Effector memory CD4-positive, alpha-beta T cell (primary cell): Measurements from ENCODE around the gene PPP3CB.
"Not testable (repeated sequence)": the region's sequence is repeated elsewhere in the genome, so short reads cannot be mapped to it uniquely, and the experiment has no call there.

Experiments used
- DNase-seq, 3 donors: peaks; one replicate each; pipeline ENCODE4 v3.0.0-alpha.2; 2020
- H3K27ac ChIP-seq: 2 replicates; pipeline ENCODE4 v1.7.0; 2013; ENCODE audit warnings: mild to moderate bottlenecking, low read length, moderate library complexity; ENCODE audit not compliant: insufficient read depth, poor library complexity, severe bottlenecking
- H3K27me3 ChIP-seq: replicated peaks from 2 replicates; pipeline ENCODE4 v1.7.0; 2013; ENCODE audit warnings: mild to moderate bottlenecking, low read length; ENCODE audit not compliant: insufficient read depth, control insufficient read depth, poor library complexity, severe bottlenecking
- H3K36me3 ChIP-seq: 2 replicates; pipeline ENCODE4 v1.7.0; 2013; ENCODE audit warnings: mild to moderate bottlenecking, low read length, moderate library complexity; ENCODE audit not compliant: control insufficient read depth, insufficient read depth
- H3K4me1 ChIP-seq: 2 replicates; pipeline ENCODE4 v1.7.0; 2013; ENCODE audit warnings: low read length, mild to moderate bottlenecking; ENCODE audit not compliant: control insufficient read depth, insufficient read depth, poor library complexity, severe bottlenecking
- H3K4me3 ChIP-seq: 2 replicates; pipeline ENCODE4 v1.7.0; 2013; ENCODE audit warnings: low read length, low read depth, mild to moderate bottlenecking; ENCODE audit not compliant: insufficient read depth, poor library complexity, severe bottlenecking
- H3K9me3 ChIP-seq: 2 replicates; pipeline ENCODE4 v1.7.0; 2013; ENCODE audit warnings: mild to moderate bottlenecking, low read length, moderate library complexity; ENCODE audit not compliant: control insufficient read depth

The PPP3CB gene

DNA sequence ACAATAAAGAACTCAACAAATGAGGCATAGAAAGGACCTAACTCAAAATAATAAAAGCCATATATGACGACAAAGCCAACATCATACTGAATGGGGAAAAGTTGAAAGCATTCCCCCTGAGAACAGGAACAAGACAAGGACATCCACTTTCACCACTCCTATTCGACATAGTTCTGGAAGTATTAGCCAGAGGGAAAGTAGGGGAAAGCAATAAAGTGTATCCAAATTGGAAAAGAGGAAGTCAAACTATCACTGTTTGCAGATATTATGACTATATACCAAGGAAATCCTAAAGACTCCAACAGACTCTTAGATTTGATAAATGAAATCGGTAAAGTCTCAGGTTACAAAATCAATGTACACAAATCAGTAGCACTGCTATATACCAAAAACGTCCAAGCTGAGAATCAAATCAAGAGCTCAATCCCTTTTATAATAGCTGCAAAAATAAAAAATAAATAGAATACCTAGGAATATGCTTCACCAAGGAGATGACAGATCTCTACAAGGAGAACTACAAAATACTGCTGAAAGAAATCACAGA is 86.8 kb downstream of the PPP3CB start:
- Histone ChIP-seq H3K27ac (no peak overlapping the region), H3K36me3 (peaks cover 6% of the 10 kb centered on the region), H3K4me3 (no peak overlapping the region), H3K9me3 (no peaks in the 10 kb centered on the region), H3K27me3 (no peaks in the 10 kb centered on the region), H3K4me1 (peaks cover 12% of the 10 kb centered on the region)
- no peak for DNase-seq

DNA sequence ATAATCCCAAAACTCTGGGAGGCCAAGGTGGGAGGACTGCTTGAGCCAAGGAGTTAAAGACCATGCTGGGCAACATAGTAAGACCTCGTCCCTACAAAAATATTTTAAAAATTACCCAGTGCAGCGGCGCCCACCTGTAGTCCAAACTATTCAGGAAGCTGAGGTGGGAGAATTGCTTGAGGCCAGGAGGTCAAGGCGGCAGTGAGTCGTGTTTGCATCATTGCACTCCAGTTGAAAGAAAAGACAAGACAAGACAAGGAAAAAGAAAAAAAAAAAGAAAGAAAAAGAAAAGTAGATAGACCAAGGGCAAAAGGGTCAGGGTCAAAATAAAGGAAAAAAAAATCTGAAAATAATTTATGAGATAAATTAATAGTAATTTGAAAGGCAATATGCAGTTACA is 87.8 kb downstream of the PPP3CB start:
- peaks cover 6% of the 10 kb centered on the region for H3K36me3 ChIP-seq
- DNase-seq = no peak
- no peak overlapping the region for H3K27ac ChIP-seq
- H3K4me3 ChIP-seq = no peak overlapping the region
- no peaks in the 10 kb centered on the region for H3K27me3 ChIP-seq
- no peaks in the 10 kb centered on the region for H3K9me3 ChIP-seq
- peaks cover 11% of the 10 kb centered on the region for H3K4me1 ChIP-seq

DNA sequence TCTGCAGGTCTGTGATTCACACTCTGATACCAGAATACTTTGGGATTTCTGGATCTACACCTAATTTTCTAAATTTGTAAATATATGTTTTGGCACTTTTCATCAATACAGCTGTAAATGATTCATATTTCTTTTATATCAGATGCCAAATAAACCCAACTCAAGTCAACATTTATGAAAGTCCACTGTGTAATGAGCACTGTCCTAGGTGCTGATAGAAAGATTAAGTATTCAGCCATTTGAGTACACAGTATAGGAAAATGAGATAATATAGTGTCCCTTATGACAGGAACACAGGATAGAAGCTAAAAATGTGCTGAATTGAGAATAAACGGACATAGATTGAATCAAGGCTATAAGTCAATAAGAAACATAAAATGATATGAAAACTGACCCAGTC is 88.3 kb downstream of the PPP3CB start:
- no peak overlapping the region for H3K4me3 ChIP-seq
- no peak overlapping the region for H3K27ac ChIP-seq
- peaks cover 6% of the 10 kb centered on the region for H3K4me1 ChIP-seq
- no peaks in the 10 kb centered on the region for H3K27me3 ChIP-seq
- H3K36me3 ChIP-seq = peaks cover 6% of the 10 kb centered on the region
- H3K9me3 ChIP-seq = no peaks in the 10 kb centered on the region
- no peak for DNase-seq

DNA sequence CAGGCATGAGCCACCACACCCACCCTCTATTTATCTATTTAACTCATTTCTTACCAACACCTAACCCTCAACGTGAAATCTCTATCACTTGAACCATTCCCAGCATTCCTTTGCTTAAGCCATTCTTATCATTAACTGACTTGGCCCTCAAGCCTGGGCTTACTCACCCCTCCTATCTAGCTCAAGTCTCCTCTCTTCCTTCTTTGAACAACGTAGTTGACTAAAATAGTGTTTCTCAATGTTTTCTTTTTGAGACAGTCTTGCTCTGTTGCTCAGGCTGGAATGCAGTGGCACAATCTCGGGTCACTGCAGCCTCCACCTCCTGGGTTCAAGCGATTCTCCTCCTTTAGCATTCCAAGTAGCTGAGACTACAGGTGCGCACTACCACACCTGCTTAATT is 89.0 kb downstream of the PPP3CB start:
- H3K36me3 ChIP-seq = peaks cover 6% of the 10 kb centered on the region
- no peak overlapping the region for H3K27ac ChIP-seq
- peaks cover 2% of the 10 kb centered on the region for H3K4me1 ChIP-seq
- H3K27me3 ChIP-seq = no peaks in the 10 kb centered on the region
- H3K4me3 ChIP-seq = no peak overlapping the region
- DNase-seq = no peak
- no peaks in the 10 kb centered on the region for H3K9me3 ChIP-seq

DNA sequence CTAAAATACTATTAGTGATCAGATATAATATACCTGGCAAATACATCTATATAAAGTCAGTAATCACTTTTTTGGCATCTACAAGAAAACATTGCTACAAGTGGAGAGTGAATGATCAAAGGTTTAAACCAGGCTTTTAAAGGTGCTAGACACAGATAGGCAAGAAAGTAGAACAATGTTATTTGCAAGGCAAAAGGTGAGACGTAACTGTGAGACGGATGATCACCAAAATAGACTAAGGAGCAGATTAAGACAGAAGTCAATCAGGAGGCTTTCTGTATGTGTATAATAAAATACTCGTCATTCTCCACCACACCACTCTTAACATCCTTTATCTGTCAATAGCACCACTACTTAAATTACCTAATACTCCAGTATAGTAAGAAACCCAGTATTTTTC is 90.3 kb downstream of the PPP3CB start:
- H3K4me1 ChIP-seq = no peaks in the 10 kb centered on the region

DNA sequence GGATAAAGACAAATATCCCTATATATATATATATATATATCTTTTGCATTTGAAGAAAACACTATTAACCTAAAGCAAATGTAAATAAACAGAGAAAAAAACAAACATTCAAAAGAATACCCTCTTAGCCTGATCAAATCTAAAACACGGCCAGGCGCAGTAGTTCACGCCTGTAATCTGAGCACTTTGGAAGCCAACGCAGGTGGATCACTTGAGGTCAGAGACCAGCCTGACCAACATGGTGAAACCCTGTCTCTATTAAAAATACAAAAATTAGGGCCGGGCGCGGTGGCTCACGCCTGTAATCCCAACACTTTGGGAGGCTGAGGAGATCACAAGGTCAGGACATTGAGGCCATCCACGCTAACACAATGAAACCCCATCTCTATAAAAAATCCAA is 91.1 kb downstream of the PPP3CB start:
- H3K4me3 ChIP-seq = no peak overlapping the region
- no peak overlapping the region for H3K27ac ChIP-seq

More for the DNA sequence above, 90.3 kb downstream of the PPP3CB start:
- no peak for DNase-seq
- Histone ChIP-seq H3K27ac (no peak overlapping the region), H3K36me3 (peaks cover 6% of the 10 kb centered on the region), H3K4me3 (no peak overlapping the region), H3K27me3 (no peaks in the 10 kb centered on the region), H3K9me3 (no peaks in the 10 kb centered on the region)

DNA sequence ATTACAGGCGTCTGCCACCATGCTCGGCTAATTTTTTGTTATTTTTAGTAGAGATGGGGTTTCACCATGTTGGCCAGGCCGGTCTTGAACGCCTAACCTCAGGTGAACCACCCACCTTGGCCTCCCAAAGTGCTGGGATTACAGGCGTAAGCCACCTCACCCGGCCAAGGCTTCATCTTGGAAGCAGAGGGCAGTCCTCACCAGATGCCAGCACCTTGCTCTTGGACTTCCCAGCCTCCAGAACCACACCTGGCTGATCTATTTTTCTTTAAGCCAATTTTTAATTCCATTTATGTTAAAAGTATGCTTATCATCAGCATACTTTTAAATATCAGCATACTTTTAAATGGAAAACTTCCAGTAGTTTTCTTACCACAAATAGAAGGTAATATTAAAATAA is 94.2 kb downstream of the PPP3CB start:
- no peak for DNase-seq
- Histone ChIP-seq H3K27me3 (no peaks in the 10 kb centered on the region), H3K9me3 (no peaks in the 10 kb centered on the region), H3K4me3 (no peak overlapping the region), H3K27ac (no peak overlapping the region), H3K4me1 (no peaks in the 10 kb centered on the region), H3K36me3 (peaks cover 26% of the 10 kb centered on the region)

More for the DNA sequence above, 91.1 kb downstream of the PPP3CB start:
- no peak for DNase-seq
- Histone ChIP-seq H3K9me3 (no peaks in the 10 kb centered on the region), H3K27me3 (no peaks in the 10 kb centered on the region), H3K36me3 (peaks cover 6% of the 10 kb centered on the region), H3K4me1 (no peaks in the 10 kb centered on the region)

DNA sequence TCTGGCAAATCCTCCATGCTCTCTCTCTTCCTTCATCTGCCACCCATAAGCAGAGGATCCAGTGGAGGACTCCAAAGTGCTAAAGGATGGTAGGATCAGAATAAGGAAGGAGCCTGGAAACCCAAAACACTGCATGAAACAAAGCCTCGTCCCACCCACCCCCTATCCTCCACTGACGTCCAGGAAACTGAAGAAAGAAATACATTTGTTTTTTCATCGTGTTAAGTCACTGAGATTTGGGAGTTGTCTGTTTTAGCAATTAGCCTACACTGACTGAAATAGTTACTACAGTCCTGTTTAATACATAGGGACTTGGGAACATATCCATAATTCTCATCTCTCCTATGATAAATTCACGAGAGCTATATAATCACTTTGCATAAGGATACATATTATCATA is 96.8 kb downstream of the PPP3CB start:
- Histone ChIP-seq H3K9me3 (no peaks in the 10 kb centered on the region), H3K27me3 (no peaks in the 10 kb centered on the region), H3K4me1 (no peaks in the 10 kb centered on the region), H3K36me3 (peaks cover 46% of the 10 kb centered on the region), H3K27ac (no peak overlapping the region), H3K4me3 (no peak overlapping the region)
- no peak for DNase-seq

DNA sequence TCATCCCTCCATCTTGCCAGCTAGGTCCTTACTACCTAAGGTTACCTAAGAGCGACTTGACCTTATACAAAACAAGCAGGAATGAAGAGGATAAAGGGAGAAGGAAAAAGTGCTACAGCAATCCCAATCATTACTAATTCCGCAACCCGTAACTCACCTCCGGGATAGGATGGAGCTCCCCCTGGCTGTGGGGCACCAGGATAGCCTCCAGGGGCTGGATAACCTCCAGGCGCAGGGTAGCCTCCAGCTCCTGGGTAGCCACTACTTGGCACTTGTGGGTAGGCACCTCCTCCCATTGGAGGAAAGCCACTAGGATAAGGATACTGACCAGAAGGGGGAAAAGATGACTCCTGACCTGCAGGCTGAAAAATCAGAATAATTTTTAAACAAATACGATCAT is 97.8 kb downstream of the PPP3CB start:
- no peak overlapping the region for H3K4me3 ChIP-seq
- H3K4me1 ChIP-seq = no peaks in the 10 kb centered on the region
- H3K27ac ChIP-seq = no peak overlapping the region
- peaks cover 46% of the 10 kb centered on the region for H3K36me3 ChIP-seq
- H3K27me3 ChIP-seq = no peaks in the 10 kb centered on the region
- no peak for DNase-seq
- H3K9me3 ChIP-seq = no peaks in the 10 kb centered on the region

DNA sequence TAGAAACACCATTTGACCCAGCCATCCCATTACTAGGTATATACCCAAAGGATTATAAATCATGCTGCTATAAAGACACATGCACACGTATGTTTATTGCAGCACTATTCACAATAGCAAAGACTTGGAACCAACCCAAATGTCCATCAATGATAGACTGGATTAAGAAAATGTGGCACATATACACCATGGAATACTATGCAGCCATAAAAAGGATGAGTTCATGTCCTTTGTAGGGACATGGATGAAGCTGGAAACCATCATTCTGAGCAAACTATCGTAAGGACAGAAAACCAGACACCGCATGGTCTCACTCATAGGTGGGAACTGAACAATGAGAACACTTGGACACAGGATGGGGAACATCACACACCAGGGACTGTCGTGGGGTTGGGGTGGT is 101.5 kb downstream of the PPP3CB start:
- H3K36me3 ChIP-seq = peaks cover 58% of the 10 kb centered on the region
- H3K27me3 ChIP-seq, DNase-seq, H3K4me1 ChIP-seq, H3K4me3 ChIP-seq, H3K27ac ChIP-seq, H3K9me3 ChIP-seq: not testable (repeated sequence)
